A673 (cell line): ENCODE data around the gene NPAS2.

ENCODE experiments used
- CTCF ChIP-seq: fragments of 300-800, 200-600 bp; sonication (generic); conservative IDR thresholded peaks from 2 replicates; pipeline ENCODE4 v1.5.1; 2017; ENCODE audit warnings: low read depth, mild to moderate bottlenecking, antibody characterized with exemption, low read length, moderate library complexity, mixed read lengths
- EZH2 ChIP-seq: fragments of 200-600 bp; sonication (generic); IDR thresholded peaks from 2 replicates; pipeline ENCODE4 v1.6.1; 2017; ENCODE audit warnings: borderline replicate concordance, low read depth, mild to moderate bottlenecking, mixed read lengths, antibody characterized with exemption, low read length; ENCODE audit not compliant: poor library complexity, severe bottlenecking

GRCh38 chr2:100812116-100812515 lies 7.8 kb upstream of the NPAS2 start:
- TF ChIP-seq CTCF: no peak
- TF ChIP-seq EZH2: no peak
